Uterus (tissue), 4 donors: ENCODE results near the gene DUOX1. TPM values are rescaled to one million over a fixed set of nuclear protein-coding genes. Genes with fewer than 3 reads are reported as not detected.

Experiments
- DNase-seq, 2 donors: peaks; one replicate each; pipeline ENCODE4 v3.0.0-alpha.2; 2019 to 2020
- H3K27ac ChIP-seq, 2 donors: fragments of 200-600 bp; sonication (generic); 1 replicate in 1 of 2; 2 replicates in 1 of 2; pipeline ENCODE4 v1.5.1; 2016 to 2018
- H3K27me3 ChIP-seq, 2 donors: fragments of 200-600 bp; sonication (generic); one replicate each; pipeline ENCODE4 v1.5.1; 2018 to 2019; ENCODE audit warnings: control low read depth in 1 of 2
- H3K36me3 ChIP-seq, 2 donors: fragments of 200-600 bp; sonication (generic); one replicate each; pipeline ENCODE4 v1.5.1; 2019; ENCODE audit warnings: control low read depth in 1 of 2
- H3K4me1 ChIP-seq, 2 donors: fragments of 200-600 bp; sonication (generic); one replicate each; pipeline ENCODE4 v1.5.1; 2018 to 2019; ENCODE audit warnings: control low read depth in 1 of 2
- H3K4me3 ChIP-seq, 2 donors: fragments of 200-600 bp; sonication (generic); 1 replicate in 1 of 2; 2 replicates in 1 of 2; pipeline ENCODE4 v1.5.1; 2018 to 2019; ENCODE audit warnings: mild to moderate bottlenecking in 1 of 2
- H3K9me3 ChIP-seq, 2 donors: fragments of 200-600 bp; sonication (generic); one replicate each; pipeline ENCODE4 v1.5.1; 2019; ENCODE audit warnings: control low read depth in 1 of 2
- POLR2A ChIP-seq, 2 donors: fragments of 450-650 bp; IDR thresholded peaks; one replicate each; pipeline ENCODE4 v1.6.1; 2016; ENCODE audit warnings: antibody characterized with exemption in 2 of 2, mild to moderate bottlenecking in 1 of 2, moderate library complexity in 1 of 2
- intact Hi-C: fragments of 100-400 bp; cut with DNase I; formaldehyde crosslinking; loops from one replicate; pipeline ENCODE4 v1.15.1; 2023; ENCODE audit warnings: low total_unique reads
- total RNA-seq, 4 donors: library from RNA; depleted of rRNA in 3 of 4; stranded (reverse); fragments of >200 nt in 3 of 4; gene quantifications; one replicate each; pipeline versions ENCODE4 v1.1.0 to v1.2.4, GENCODE V29; 2014 to 2023
- TF ChIP-seq, protein P1 (sequence below), 4 experiments: fragments of 200-600 bp in 2 of 4; fragments of 450-650 bp in 2 of 4; sonication (generic) in 2 of 4; IDR thresholded peaks; one replicate each; pipeline ENCODE4 v1.5.1; 2016 to 2019; ENCODE audit warnings: antibody characterized with exemption in 4 of 4, mild to moderate bottlenecking in 2 of 4, moderate library complexity in 1 of 4
- donor health status: DM: yes; HTN: yes; CAD: no.

Gene DUOX1
- total RNA-seq, 4 donors from 2014 or later, result 0.24 to 1.3 (median 0.26) TPM; not detected in 1

DNA sequence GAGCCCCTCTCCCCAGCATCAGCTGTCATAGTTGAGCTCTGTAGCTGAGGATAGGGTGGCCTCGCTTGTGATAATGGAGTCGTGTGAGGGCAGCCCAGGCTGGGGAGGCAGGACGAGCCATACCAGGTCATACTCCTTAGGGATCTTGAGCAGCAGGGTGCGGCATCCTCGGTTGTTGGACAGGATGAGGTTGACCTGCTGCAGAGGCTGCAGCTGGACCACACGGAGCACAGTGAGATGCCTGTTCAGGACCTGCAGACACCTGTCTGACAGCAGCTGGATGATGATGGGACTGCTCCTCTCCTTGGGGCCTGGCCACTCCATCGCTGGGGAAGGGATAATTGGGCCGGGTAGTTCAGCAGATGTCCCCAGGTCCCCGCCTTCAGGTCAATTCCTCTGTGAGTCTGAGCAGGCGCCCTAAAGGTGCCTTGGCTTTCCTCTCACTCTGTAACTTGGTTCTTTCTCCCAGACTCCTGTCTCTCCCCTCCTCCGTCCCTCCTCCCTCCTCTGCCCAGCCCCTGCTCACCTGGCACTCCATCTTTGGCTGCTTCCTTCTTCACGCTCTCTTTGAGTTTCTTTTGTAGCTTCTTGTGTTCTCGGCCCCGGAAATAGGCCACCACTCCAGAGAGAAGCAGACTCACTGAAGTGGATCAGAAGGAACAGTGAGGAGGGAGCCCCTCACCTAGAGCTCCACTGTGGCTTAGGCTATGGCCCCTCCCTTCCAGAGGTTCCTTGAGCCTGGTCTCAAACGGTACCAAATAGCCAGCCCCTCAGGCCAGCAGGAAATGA, 23.6 kb upstream of the DUOX1 start:
- intact Hi-C loops, result no loop called here
- H3K27me3 ChIP-seq, result peaks cover 0 to 8% of the 10 kb centered on the region in 2 donors
- H3K27ac ChIP-seq, result no peak overlapping the region
- no peaks in the 10 kb centered on the region for H3K36me3 ChIP-seq
- no peak for TF ChIP-seq POLR2A (IDR thresholded peaks at IDR 0.05)
- TF ChIP-seq, protein P1, sequence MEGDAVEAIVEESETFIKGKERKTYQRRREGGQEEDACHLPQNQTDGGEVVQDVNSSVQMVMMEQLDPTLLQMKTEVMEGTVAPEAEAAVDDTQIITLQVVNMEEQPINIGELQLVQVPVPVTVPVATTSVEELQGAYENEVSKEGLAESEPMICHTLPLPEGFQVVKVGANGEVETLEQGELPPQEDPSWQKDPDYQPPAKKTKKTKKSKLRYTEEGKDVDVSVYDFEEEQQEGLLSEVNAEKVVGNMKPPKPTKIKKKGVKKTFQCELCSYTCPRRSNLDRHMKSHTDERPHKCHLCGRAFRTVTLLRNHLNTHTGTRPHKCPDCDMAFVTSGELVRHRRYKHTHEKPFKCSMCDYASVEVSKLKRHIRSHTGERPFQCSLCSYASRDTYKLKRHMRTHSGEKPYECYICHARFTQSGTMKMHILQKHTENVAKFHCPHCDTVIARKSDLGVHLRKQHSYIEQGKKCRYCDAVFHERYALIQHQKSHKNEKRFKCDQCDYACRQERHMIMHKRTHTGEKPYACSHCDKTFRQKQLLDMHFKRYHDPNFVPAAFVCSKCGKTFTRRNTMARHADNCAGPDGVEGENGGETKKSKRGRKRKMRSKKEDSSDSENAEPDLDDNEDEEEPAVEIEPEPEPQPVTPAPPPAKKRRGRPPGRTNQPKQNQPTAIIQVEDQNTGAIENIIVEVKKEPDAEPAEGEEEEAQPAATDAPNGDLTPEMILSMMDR (IDR thresholded peaks at IDR 0.05), result no peak
- no peaks in the 10 kb centered on the region for H3K9me3 ChIP-seq
- H3K4me3 ChIP-seq, result no peak overlapping the region
- no peaks in the 10 kb centered on the region for H3K4me1 ChIP-seq
- DNase-seq, result no peak

DNA sequence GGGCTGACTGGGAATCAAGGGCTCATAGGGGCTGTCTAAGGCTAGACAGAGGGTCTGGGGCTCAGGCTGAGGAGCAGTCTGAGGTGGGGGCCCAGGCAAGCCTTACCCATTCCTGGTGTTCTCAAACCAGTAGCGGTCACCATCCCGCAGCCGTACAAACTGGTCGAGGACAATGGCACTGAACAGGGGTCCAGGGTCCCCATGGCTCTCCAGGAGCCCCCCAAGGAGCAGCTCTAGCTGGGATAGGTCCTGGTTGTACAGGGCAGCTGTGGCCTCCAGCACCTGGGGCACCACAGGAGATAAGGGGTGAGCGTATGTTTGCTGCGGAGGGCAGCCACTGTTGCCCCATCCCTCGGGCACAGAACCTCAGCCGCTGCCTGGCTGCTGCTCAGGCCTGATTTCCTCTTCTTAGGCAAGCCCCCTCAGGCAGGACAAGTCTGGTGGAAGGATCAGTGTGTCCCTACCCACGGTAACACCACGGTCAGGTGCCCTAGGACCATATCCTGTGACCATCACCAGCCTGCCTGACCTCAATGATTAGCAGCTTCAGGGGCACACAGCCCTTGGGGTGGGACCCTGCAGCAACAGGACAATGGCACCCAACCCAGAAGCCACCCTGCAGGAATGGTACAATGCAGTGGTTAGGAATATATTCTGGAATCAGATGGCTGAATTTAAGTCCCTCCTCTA, 21.7 kb upstream of the DUOX1 start:
- intact Hi-C loops, result no loop called here
- peaks cover 0 to 8% of the 10 kb centered on the region in 2 donors for H3K27me3 ChIP-seq
- DNase-seq, result peak in 1 of 2 donors; percentile 9
- H3K9me3 ChIP-seq, result no peaks in the 10 kb centered on the region
- no peaks in the 10 kb centered on the region for H3K4me1 ChIP-seq
- TF ChIP-seq, protein P1 (IDR thresholded peaks at IDR 0.05), result no peak
- TF ChIP-seq POLR2A (IDR thresholded peaks at IDR 0.05), result no peak
- H3K36me3 ChIP-seq, result no peaks in the 10 kb centered on the region
- H3K27ac ChIP-seq, result no peak overlapping the region
- H3K4me3 ChIP-seq, result no peak overlapping the region

DNA sequence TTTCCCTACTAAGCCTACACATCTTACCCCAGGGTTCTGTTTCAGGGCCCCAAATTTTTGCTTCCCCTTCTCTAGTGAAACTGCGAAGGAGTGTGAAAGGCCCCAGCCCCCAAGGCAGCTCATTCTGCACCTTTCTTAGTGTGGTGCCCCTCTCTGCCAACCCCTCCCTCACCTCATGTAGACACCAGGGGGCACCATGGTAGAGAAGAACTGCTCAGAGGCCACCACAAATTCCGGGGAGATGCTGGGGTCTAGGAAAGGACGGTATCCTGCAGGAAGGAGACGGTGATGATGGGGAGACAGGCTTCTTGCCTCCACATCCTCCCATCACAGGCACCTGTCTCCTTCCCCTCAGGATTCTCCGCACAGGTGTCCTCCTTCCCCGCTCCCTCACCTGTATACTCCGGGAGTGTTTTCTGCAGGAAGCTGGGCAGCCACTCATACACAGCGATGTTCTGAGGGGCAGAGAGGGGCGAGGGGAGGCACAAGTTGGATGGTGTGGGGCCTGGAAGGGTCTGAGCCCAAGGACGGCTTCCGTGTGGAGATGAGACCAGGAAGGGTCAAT, 19.5 kb upstream of the DUOX1 start:
- TF ChIP-seq POLR2A (IDR thresholded peaks at IDR 0.05), result no peak
- TF ChIP-seq, protein P1 (IDR thresholded peaks at IDR 0.05), result no peak
- Histone ChIP-seq H3K4me3 (no peak overlapping the region), H3K9me3 (no peaks in the 10 kb centered on the region), H3K27me3 (peaks cover 0 to 19% of the 10 kb centered on the region in 2 donors), H3K27ac (no peak overlapping the region), H3K4me1 (peaks cover 0 to 7% of the 10 kb centered on the region in 2 donors), H3K36me3 (no peaks in the 10 kb centered on the region)
- no peak for DNase-seq
- intact Hi-C loops, result no loop called here

DNA sequence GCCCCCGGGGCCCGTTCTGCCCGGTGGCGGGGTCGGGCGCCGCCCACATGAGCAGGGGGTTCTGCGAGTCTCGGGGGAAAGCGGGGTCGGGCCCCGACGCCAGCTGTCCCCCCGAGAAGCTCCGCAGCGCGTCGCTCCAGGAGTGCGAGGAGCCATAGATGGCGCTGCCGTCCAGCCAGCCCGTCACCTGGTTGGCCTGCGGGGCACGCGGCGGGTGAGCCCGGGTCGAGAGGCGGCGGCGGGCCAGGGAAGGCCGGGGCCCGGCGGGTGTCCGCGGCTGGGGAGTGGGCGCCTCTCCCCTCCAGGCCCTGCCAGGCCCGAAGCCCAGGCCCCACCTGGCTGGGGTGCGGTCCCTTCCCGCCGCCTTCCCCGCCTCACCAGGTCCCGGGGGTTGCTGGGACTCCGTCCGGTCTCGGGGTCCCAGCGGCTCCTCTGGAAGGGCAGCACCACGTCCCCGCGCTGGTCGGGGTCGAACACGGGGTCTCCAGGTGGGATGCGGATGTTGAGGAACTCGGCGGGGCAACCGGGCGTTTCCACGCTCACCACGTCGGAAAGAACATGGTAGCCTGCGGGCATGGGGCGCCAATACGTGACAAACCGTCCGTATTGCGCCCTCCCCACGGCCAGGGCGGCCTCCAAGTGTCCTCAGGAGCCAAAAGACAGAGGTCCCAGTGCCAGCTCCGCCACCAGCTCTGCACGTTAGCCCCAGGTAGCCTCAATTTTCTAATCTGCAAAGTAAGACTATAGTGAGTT, 18.2 kb upstream of the DUOX1 start:
- no peaks in the 10 kb centered on the region for H3K9me3 ChIP-seq
- TF ChIP-seq, protein P1 (IDR thresholded peaks at IDR 0.05), result no peak
- no peak for TF ChIP-seq POLR2A (IDR thresholded peaks at IDR 0.05)
- intact Hi-C loops, result no loop called here
- peaks cover 0 to 7% of the 10 kb centered on the region in 2 donors for H3K4me1 ChIP-seq
- peaks cover 0 to 31% of the 10 kb centered on the region in 2 donors for H3K27me3 ChIP-seq
- no peaks in the 10 kb centered on the region for H3K36me3 ChIP-seq
- H3K27ac ChIP-seq, result no peak overlapping the region
- H3K4me3 ChIP-seq, result no peak overlapping the region
- no peak for DNase-seq
